Raji (cell line): ENCODE data around the gene FUT4.

Experiments
- POLR2A ChIP-seq: IDR thresholded peaks from 2 replicates; pipeline ENCODE4 v1.6.1; 2011; ENCODE audit warnings: low read depth, low read length, control low read depth; ENCODE audit not compliant: insufficient read depth

Gene FUT4

GRCh38 chr11:94577841-94578240, 34.1 kb downstream of the FUT4 start:
- no peak for TF ChIP-seq POLR2A

DNA sequence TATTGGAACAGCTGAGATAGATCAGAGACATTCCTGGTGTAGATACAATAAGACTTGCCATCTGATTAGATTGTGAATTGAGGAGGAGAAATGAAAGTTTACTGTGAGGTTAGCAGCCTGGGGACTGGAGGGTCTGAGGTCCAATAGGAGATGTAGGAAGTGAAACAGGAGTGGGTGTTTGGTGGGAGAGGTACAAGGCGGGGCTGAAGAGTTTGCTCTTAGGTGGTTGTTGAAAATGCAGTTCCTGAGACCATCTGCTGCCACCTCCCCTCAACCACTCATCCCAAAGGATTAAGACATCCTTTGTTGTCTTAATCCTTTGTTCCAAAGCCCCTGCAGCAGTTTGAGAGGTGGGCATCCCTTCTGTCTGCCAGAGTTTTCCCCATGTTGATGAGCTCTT, 38.2 kb downstream of the FUT4 start:
- TF ChIP-seq POLR2A = no peak

- TF ChIP-seq POLR2A = no peak
Measured at GRCh38 chr11:94583213-94583865, 39.6 kb downstream of the FUT4 start.

DNA sequence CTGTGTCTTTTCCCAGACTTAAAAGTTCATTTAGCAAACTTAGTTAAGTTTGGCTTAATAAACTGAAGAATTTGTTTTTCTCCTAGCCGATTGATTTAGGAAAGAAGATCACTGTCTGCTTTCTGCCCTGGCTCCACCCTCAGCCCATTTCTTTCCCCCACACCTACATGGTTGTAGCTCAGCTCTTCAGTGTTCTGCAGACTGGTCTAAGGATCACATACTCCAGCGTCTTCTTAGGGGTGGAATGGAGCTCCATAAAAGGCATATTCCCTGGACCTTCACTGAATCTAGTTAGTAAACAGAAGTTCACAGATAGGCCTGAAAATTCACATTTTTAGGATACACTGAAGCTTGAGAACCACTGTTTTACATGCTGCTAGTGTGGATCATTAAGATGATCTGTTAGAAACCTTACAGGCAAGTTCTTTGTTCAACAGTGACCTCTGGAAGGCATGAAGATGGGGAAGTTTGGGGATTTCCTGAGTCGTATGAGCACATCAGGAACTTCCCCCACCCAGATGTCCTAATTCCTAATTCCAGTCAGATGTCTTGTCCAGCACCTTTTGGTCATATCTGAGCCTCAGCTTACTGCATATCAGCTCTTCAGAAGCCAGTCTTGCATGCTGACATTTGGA, 40.3 kb downstream of the FUT4 start:
- no peak for TF ChIP-seq POLR2A

DNA sequence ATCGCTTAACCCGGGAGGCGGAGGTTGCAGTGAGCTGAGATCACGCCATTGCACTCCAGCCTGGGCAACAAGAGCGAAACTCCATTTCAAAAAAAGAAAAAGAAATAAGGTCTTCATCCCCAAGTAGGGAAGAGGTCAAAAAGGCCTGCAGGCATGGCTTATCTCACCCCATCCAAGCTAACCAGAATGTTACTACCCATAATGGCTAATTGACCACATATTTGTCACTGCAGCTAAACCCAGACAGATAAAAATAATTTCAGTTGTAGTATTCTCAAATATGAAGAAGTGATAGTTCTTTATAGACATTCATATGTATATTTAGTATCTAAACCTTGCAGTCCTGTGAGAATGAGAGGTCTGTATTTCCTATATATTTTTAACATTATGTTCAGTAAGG, 41.3 kb downstream of the FUT4 start:
- no peak for TF ChIP-seq POLR2A

DNA sequence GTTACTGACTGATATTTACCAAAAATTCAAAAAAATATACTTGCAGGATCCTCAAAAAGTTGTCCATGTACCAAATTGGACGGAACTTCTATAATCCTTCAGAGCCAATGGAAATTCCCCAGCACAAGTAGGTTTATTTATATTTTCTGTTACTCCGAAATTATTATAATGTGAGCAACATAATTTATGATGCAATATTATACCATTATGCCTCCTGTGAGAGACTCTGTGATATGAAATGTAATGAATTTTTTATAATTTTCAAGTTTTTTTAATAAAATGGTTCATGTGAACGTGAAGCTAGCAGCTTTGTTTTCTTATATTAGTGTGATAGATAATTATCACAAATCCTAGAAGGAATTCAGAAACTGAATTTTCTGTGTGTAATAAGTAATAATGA, 41.7 kb downstream of the FUT4 start:
- TF ChIP-seq POLR2A = no peak

DNA sequence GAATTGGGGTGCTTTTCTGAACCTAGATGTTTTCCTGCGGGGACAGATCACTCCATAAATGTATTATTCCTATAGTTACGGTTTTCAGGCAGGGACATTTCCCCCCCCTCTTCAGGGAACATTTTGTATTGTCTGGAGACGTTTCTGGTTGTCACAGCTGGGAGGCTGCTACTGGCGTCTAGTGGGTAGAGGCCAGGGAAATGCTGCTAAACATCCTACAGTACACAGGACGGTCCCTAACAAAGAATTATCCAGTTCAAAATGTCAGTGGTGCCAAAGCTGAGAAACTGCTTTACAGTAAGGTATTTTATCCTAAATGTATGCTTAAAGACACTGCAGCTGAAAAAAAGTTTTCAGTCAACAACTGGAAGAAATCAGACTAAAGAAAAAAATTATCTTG, 42.8 kb downstream of the FUT4 start:
- TF ChIP-seq POLR2A = no peak

- TF ChIP-seq POLR2A = no peak
Measured at GRCh38 chr11:94586978-94587377, 43.3 kb downstream of the FUT4 start.

- TF ChIP-seq POLR2A = no peak
Measured at GRCh38 chr11:94588366-94588942, 44.7 kb downstream of the FUT4 start.

GRCh38 chr11:94590352-94591041, 46.8 kb downstream of the FUT4 start:
- TF ChIP-seq POLR2A = no peak

GRCh38 chr11:94593030-94593429, 49.3 kb downstream of the FUT4 start:
- no peak for TF ChIP-seq POLR2A

- TF ChIP-seq POLR2A = no peak
Measured at GRCh38 chr11:94595076-94595475, 51.4 kb downstream of the FUT4 start.

DNA sequence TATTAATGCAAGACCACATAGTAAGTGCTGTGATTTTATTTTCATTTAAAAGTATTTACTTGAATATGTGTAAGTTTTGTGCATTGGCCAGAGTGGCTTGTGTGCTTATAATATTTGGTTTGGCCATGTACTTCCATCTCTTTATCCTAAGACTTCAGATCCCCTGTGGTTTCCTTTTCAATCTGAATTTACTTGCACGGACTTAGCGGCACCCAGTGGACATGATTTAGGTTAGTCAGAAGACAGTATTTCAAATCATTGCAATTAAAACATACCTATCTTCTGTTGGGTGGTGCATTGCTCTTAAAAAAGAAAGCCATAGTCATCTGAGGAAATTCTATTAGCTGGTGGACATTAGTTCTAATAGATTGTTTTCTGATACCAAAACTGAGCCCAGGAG, 54.2 kb downstream of the FUT4 start:
- no peak for TF ChIP-seq POLR2A
